Measurements from ENCODE around the gene KLHL11. TPM values are rescaled to one million over a fixed set of nuclear protein-coding genes. Genes with fewer than 3 reads are reported as not detected.

KLHL11 gene, protein sequence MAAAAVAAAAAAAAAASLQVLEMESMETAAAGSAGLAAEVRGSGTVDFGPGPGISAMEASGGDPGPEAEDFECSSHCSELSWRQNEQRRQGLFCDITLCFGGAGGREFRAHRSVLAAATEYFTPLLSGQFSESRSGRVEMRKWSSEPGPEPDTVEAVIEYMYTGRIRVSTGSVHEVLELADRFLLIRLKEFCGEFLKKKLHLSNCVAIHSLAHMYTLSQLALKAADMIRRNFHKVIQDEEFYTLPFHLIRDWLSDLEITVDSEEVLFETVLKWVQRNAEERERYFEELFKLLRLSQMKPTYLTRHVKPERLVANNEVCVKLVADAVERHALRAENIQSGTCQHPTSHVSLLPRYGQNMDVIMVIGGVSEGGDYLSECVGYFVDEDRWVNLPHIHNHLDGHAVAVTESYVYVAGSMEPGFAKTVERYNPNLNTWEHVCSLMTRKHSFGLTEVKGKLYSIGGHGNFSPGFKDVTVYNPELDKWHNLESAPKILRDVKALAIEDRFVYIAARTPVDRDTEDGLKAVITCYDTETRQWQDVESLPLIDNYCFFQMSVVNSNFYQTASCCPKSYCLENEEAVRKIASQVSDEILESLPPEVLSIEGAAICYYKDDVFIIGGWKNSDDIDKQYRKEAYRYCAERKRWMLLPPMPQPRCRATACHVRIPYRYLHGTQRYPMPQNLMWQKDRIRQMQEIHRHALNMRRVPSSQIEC
- total RNA-seq = 10.6 and 11.6 TPM in 2 replicates

DNA sequence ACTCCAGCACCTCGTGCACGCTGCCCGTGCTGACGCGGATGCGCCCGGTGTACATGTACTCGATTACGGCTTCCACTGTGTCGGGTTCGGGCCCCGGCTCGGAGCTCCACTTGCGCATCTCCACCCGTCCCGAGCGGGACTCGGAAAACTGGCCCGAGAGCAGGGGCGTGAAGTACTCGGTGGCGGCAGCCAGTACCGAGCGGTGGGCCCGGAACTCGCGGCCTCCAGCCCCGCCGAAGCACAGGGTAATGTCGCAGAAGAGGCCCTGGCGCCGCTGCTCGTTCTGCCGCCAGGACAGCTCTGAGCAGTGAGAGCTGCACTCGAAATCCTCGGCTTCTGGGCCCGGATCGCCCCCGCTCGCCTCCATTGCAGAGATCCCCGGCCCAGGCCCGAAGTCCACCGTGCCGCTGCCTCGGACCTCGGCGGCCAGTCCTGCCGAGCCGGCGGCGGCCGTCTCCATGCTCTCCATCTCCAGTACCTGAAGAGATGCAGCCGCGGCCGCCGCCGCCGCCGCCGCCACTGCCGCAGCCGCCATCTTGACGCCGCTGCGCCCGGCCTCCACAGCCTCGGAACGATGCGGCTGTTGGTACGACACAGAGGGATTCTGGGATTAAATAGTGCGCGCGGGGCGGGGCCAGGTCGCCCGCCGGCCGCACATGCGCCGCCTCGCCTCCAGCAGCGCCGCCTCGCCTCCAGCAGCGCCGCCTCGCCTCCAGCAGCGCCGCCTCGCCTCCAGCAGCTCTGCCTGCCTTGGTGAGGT is at the start of gene KLHL11:
TSS of gene KLHL11 (minus strand) at position 588 of the 760 bp plus-strand sequence. CDS start at position 535, 53 bp downstream.

DNA sequence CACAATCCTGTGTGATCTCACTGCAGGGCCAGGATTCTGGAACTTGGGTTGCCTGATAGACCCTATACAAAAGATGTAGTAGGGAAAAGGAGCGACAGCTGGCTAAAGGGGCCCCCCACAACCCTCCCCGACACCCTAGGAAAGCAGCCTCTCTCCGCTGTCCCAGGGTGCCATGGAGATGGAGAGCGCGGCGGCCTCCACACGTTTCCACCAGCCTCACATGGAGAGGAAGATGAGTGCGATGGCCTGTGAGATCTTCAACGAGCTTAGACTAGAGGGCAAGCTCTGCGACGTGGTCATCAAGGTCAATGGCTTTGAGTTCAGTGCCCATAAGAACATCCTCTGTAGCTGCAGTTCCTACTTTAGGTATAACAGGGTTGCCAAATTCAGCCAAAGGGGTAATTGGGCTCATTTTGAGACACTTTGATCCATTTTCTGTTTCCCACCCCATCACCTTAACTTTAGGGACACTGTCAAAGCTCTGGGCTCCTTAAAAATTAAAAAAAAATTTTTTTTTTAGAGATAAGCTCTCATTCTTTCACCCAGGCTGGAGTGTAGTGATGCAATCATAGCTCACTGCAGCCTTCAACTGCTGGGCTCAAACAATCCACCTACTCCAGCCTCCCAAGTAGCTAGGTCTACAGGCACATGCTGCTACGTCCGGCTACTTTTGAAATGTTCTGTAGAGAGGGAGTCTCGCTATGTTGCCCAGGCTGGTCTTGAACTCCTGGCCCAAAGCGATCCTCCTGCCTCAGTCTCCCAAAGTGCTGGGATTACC is 27.3 kb downstream of the KLHL11 start, which contains the start of gene KLHL10:
TSS of gene KLHL10 (plus strand) at position 65 of the 778 bp plus-strand sequence. CDS start at position 173, 108 bp downstream.

DNA sequence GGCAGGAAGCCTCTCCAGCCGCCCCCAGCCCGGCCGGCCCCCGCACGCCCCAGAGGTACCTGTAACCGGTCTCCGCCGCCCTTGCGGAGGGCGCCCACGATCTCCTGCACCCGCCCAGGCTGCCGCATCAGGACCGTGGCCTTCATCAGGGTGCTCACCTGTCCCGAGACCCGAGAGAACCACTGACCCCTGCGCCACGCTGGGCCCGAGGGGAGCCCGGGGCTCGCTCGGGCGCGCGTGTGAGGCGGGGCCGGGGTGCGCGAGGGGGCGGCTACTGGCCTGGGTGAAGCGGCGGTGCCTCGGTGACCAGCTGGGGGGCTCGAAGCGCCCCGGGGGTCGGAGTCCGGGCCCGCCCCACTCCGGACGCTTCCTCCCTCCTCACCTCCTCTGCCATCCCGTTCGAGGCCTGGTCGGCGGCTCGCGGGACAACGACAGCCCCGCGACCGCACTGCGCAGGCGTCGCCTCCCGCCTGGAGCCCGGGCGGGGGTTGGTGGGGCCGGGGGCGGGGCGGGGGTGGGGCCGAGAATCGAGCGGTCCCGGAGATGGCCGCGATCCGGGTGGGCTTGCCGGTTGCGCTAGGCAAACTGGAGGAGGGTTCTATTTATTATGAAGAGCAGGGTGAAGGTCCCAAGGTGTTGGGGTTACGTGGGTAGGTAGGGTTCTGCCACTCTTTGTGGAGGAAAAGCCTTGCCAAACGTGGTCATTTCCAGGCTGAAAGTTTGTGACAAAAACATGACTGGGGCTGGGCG is 29.2 kb downstream of the KLHL11 start, which contains the start of gene NT5C3B:
TSS of gene NT5C3B (minus strand) at position 433 of the 750 bp plus-strand sequence. CDS start at position 394, 39 bp downstream.

DNA sequence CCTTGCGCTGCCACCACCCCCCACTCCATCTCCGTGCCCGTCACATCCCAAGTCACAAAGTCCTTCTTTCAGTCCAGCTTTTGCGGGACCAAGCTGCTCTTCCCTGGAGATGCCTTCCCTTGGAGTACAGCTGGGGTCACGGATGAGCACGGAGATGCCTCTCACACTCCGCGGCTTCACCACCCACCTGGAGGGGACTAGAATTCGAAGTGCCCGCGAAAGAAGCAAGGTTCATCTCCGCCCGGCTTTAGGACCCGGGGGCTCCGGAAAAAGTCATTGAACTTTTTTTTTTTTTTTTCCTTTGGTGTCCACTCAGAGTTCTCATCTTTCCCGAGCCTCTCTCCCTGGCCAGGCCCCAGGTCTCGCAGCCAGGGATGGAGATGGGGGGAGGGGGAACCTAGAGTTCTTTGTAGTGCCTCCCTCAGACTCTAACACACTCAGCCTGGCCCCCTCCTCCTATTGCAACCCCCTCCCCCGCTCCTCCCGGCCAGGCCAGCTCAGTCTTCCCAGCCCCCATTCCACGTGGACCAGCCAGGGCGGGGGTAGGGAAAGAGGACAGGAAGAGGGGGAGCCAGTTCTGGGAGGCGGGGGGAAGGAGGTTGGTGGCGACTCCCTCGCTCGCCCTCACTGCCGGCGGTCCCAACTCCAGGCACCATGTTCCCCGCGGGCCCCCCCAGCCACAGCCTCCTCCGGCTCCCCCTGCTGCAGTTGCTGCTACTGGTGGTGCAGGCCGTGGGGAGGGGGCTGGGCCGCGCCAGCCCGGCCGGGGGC is 52.7 kb downstream of the KLHL11 start, which contains the start of gene FKBP10:
TSS of gene FKBP10 (plus strand) at position 624 of the 771 bp plus-strand sequence. CDS start at position 655, 31 bp downstream.

DNA sequence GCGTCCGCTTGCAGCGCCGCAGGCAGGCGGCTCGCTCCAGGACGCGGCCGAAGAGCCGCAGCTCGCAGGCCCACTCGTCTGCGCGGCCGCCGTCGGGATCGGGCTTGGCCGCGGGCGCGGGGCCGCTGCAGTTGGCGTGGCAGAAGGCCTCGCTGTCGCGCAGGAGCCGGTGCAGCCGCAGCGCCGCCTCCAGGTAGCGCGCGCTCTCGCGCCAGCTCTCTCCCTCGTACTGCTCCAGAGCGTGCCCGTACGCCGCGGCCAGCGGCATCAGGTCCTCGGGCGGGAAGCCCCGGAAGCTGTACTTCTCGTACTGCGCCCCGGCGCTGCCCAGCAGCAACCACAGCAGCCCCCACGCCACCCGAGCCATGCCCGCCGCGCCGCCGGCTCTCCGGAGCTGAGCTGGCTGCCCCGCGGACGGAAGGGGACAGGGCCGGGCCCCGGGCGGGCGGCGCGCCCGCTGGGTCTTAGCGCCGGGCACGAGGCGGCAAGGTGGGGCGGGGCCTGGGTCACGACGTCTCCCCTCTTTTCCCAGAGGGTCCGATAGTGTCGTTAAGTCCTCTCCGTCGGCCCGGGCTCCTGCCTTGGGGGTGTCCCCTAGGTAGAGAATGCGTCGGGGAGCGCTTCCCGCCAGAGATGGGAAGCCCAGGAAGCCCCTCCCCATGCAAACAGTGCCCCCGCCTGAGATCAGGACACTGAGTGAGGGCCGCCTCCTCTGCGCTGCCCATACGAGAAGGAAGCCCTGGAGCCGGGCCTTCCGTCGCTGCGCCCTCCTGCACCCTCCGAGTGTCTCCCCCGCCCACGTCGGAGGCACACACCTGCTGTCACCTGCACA is 53.5 kb downstream of the KLHL11 start, which contains the start of gene P3H4:
TSS of gene P3H4 (minus strand) at position 401 of the 832 bp plus-strand sequence. CDS start at position 367, 34 bp downstream.

Other genes with a start within 250 kb of the KLHL11 start
- 0.89 and 3.7 TPM in 2 replicates for gene KRT17, start 240.8 kb downstream of the KLHL11 start, total RNA-seq
- gene EIF1, start 176.5 kb downstream of the KLHL11 start, total RNA-seq = 86.2 and 95.7 TPM in 2 replicates
- gene GAST, start 153.1 kb downstream of the KLHL11 start, total RNA-seq = not detected in 2 replicates
- under 0.01 TPM in 1 of 2 replicates, not detected in the other for gene HAP1, start 130.8 kb downstream of the KLHL11 start, total RNA-seq
- gene JUP, start 78.7 kb downstream of the KLHL11 start, total RNA-seq = 31.1 and 32.8 TPM in 2 replicates
- 48.6 and 53.4 TPM in 2 replicates for gene P3H4, start 53.5 kb downstream of the KLHL11 start, total RNA-seq
- 235 and 246 TPM in 2 replicates for gene FKBP10, start 52.4 kb downstream of the KLHL11 start, total RNA-seq
- 58.7 and 65.0 TPM in 2 replicates for gene NT5C3B, start 29.2 kb downstream of the KLHL11 start, total RNA-seq
- 0.17 TPM in 1 of 2 replicates, not detected in the other for gene KLHL10, start 27.6 kb downstream of the KLHL11 start, total RNA-seq
- gene ACLY, start 53.5 kb upstream of the KLHL11 start, total RNA-seq = 445 and 520 TPM in 2 replicates
- gene ODAD4, start 65.2 kb upstream of the KLHL11 start, total RNA-seq = 0.45 and 2.0 TPM in 2 replicates
- gene CNP, start 101.4 kb upstream of the KLHL11 start, total RNA-seq = 54.5 and 60.2 TPM in 2 replicates
- 49.8 and 51.8 TPM in 2 replicates for gene DNAJC7, start 152.0 kb upstream of the KLHL11 start, total RNA-seq
- gene NKIRAS2, start 154.7 kb upstream of the KLHL11 start, total RNA-seq = 40.2 and 41.3 TPM in 2 replicates
- 0.17 and 0.30 TPM in 2 replicates for gene C17orf113, start 185.2 kb upstream of the KLHL11 start, total RNA-seq
- gene ZNF385C, start 233.1 kb upstream of the KLHL11 start, total RNA-seq = not detected in 2 replicates
- 4.3 and 5.2 TPM in 2 replicates for gene DHX58, start 247.3 kb upstream of the KLHL11 start, total RNA-seq